HuH-7.5 (cell line): ENCODE data around the gene RTL3.

Experiments
- DNase-seq: peaks from one replicate; pipeline ENCODE4 v3.0.0; 2011; ENCODE audit warnings: low spot score

Gene RTL3

GRCh38 chrX:78618987-78619386 lies 40.1 kb downstream of the RTL3 start:
- DNase-seq, result no peak

- no peak for DNase-seq
Observed at GRCh38 chrX:78614264-78614663, 44.9 kb downstream of the RTL3 start.
